ENCODE results near the gene DLX4. TPM values are rescaled to one million over a fixed set of nuclear protein-coding genes. Genes with fewer than 3 reads are reported as not detected.
A peak's percentile ranks its signal among the peaks of the same experiment; 100 is the strongest.

The DLX4 gene
- total RNA-seq, 1 experiment from 2014 or later, result 0.44 TPM

GRCh38 chr17:49971199-49971847 lies 2.3 kb downstream of the DLX4 start:
- no peaks in the 10 kb centered on the region for H3K9me2 ChIP-seq (replicated peaks; ENCODE audit: low read length)
- H2AFZ ChIP-seq (ENCODE audit: low read length), result no peak overlapping the region
- BruUV-seq (replicated peaks), result no TSS peak
- H3K9me3 ChIP-seq (ENCODE audit: low read length), result no peaks in the 10 kb centered on the region
- H3K4me2 ChIP-seq (ENCODE audit: low read length), result no peak overlapping the region
- no peak for DNase-seq
- no peaks in the 10 kb centered on the region for H4K20me1 ChIP-seq (ENCODE audit: low read length)
- H3F3A ChIP-seq (ENCODE audit: low read length, unreplicated experiment), result no peaks in the 10 kb centered on the region
- H3K9ac ChIP-seq (ENCODE audit: low read length), result no peak overlapping the region
- no peak overlapping the region for H3K27ac ChIP-seq (ENCODE audit: low read length)
- H3K4me1 ChIP-seq (ENCODE audit: insufficient read depth, low read length), result no peaks in the 10 kb centered on the region
- TF ChIP-seq EZH2phosphoT487 (IDR thresholded peaks at IDR 0.05; ENCODE audit: borderline replicate concordance, low read length) (no peak), CTCF (conservative IDR thresholded peaks at IDR 0.05; ENCODE audit: low read depth, low read length) (no peak), EZH2 (IDR thresholded peaks at IDR 0.05; ENCODE audit: low read length, unreplicated experiment) (no peak)
- intact Hi-C loops (cut with micrococcal nuclease), result no loop called here
- H3K36me3 ChIP-seq (ENCODE audit: low read depth, low read length), result no peaks in the 10 kb centered on the region
- no peak overlapping the region for H3K4me3 ChIP-seq (ENCODE audit: low read length)
- no peaks in the 10 kb centered on the region for H3K79me2 ChIP-seq (ENCODE audit: low read length)
- H3K27me3 ChIP-seq (ENCODE audit: low read length), result peaks cover 74% of the 10 kb centered on the region
- ChIA-PET CTCF (no interaction called here), POLR2A (ENCODE audit: unreplicated experiment) (no interaction called here)
- no peak for ATAC-seq

- no peaks in the 10 kb centered on the region for H3K79me2 ChIP-seq (ENCODE audit: low read length)
- no peaks in the 10 kb centered on the region for H3F3A ChIP-seq (ENCODE audit: low read length, unreplicated experiment)
- no peak overlapping the region for H3K27ac ChIP-seq (ENCODE audit: low read length)
- no peak overlapping the region for H3K4me2 ChIP-seq (ENCODE audit: low read length)
- intact Hi-C loops (cut with micrococcal nuclease), result no loop called here
- peak; percentile 60 for TF ChIP-seq EZH2 (IDR thresholded peaks at IDR 0.05; ENCODE audit: low read length, unreplicated experiment)
- no peak for TF ChIP-seq EZH2phosphoT487 (IDR thresholded peaks at IDR 0.05; ENCODE audit: borderline replicate concordance, low read length)
- no peak for TF ChIP-seq CTCF (conservative IDR thresholded peaks at IDR 0.05; ENCODE audit: low read depth, low read length)
- no peaks in the 10 kb centered on the region for H3K4me1 ChIP-seq (ENCODE audit: insufficient read depth, low read length)
- H3K9ac ChIP-seq (ENCODE audit: low read length), result no peak overlapping the region
- no TSS peak for BruUV-seq (replicated peaks)
- ATAC-seq (no peak), DNase-seq (no peak)
- ChIA-PET POLR2A (ENCODE audit: unreplicated experiment) (no interaction called here), CTCF (no interaction called here)
- no peaks in the 10 kb centered on the region for H3K9me2 ChIP-seq (replicated peaks; ENCODE audit: low read length)
- H4K20me1 ChIP-seq (ENCODE audit: low read length), result no peaks in the 10 kb centered on the region
- H2AFZ ChIP-seq (ENCODE audit: low read length), result no peak overlapping the region
- H3K9me3 ChIP-seq (ENCODE audit: low read length), result no peaks in the 10 kb centered on the region
- no peaks in the 10 kb centered on the region for H3K36me3 ChIP-seq (ENCODE audit: low read depth, low read length)
- no peak overlapping the region for H3K4me3 ChIP-seq (ENCODE audit: low read length)
- peaks cover 69% of the 10 kb centered on the region for H3K27me3 ChIP-seq (ENCODE audit: low read length)
Measured at GRCh38 chr17:49971848-49972485, 3.0 kb downstream of the DLX4 start.
